ENCODE results near the gene ZSWIM6.

Gene ZSWIM6

GRCh38 chr5:61507232-61507631 lies 175.2 kb downstream of the ZSWIM6 start:
- DNase-seq (ENCODE audit: low spot score) = no peak
- TF ChIP-seq CTCF (IDR thresholded peaks at IDR 0.05; ENCODE audit: extremely low read depth, missing control alignments) = no peak

GRCh38 chr5:61516946-61517345 lies 184.9 kb downstream of the ZSWIM6 start:
- no peak for TF ChIP-seq CTCF (IDR thresholded peaks at IDR 0.05; ENCODE audit: extremely low read depth, missing control alignments)
- DNase-seq (ENCODE audit: low spot score) = no peak

- no peak for DNase-seq (ENCODE audit: low spot score)
- no peak for TF ChIP-seq CTCF (IDR thresholded peaks at IDR 0.05; ENCODE audit: extremely low read depth, missing control alignments)
Measured at GRCh38 chr5:61519728-61520277, 187.7 kb downstream of the ZSWIM6 start.

GRCh38 chr5:61523073-61523472 lies 191.0 kb downstream of the ZSWIM6 start:
- DNase-seq (ENCODE audit: low spot score) = no peak
- TF ChIP-seq CTCF (IDR thresholded peaks at IDR 0.05; ENCODE audit: extremely low read depth, missing control alignments) = no peak

- TF ChIP-seq CTCF (IDR thresholded peaks at IDR 0.05; ENCODE audit: extremely low read depth, missing control alignments) = no peak
- no peak for DNase-seq (ENCODE audit: low spot score)
Measured at GRCh38 chr5:61523997-61524396, 191.9 kb downstream of the ZSWIM6 start.

GRCh38 chr5:61525512-61526206 lies 193.6 kb downstream of the ZSWIM6 start:
- TF ChIP-seq CTCF (IDR thresholded peaks at IDR 0.05; ENCODE audit: extremely low read depth, missing control alignments) = no peak
- no peak for DNase-seq (ENCODE audit: low spot score)

- TF ChIP-seq CTCF (IDR thresholded peaks at IDR 0.05; ENCODE audit: extremely low read depth, missing control alignments) = no peak
- DNase-seq (ENCODE audit: low spot score) = no peak
Measured at GRCh38 chr5:61526207-61526519, 194.1 kb downstream of the ZSWIM6 start.
